ENCODE results near the gene C10orf143.

The C10orf143 gene

GRCh38 chr10:130041451-130042371 lies 68.9 kb downstream of the C10orf143 start:
- no peaks in the 10 kb centered on the region for H3K36me3 ChIP-seq (ENCODE audit: insufficient read depth, low read length)
- no peaks in the 10 kb centered on the region; the same call in 1 of the 2 replicates for H3K27me3 ChIP-seq (ENCODE audit: insufficient read depth, low read length)
- H3K4me1 ChIP-seq (ENCODE audit: insufficient read depth, low read length, severe bottlenecking) = no peaks in the 10 kb centered on the region
- no peak overlapping the region for H3K4me3 ChIP-seq (ENCODE audit: low read depth, low read length, poor library complexity, severe bottlenecking)
- H3K27ac ChIP-seq (ENCODE audit: low read depth, low read length, poor library complexity, severe bottlenecking) = no peak overlapping the region
- H4K20me1 ChIP-seq (ENCODE audit: insufficient read depth, low read length) = no peaks in the 10 kb centered on the region
- H3K9ac ChIP-seq (ENCODE audit: low read length) = no peak overlapping the region
- no peak overlapping the region for H3K4me2 ChIP-seq (ENCODE audit: low read length)
- H3K79me2 ChIP-seq (ENCODE audit: insufficient read depth, low read length) = no peaks in the 10 kb centered on the region
- no peaks in the 10 kb centered on the region for H3K9me3 ChIP-seq (ENCODE audit: low read length)
- no peaks in the 10 kb centered on the region for H3K9me2 ChIP-seq (ENCODE audit: low read depth, low read length)
- H2AFZ ChIP-seq (ENCODE audit: low read length) = no peak overlapping the region
- no peak for TF ChIP-seq EZH2 (IDR thresholded peaks at IDR 0.05; ENCODE audit: borderline replicate concordance, low read length)
- H3F3A ChIP-seq (ENCODE audit: insufficient read depth, low read length) = no peaks in the 10 kb centered on the region

- TF ChIP-seq CTCF (IDR thresholded peaks at IDR 0.05; ENCODE audit: low read length) (no peak), EZH2 (IDR thresholded peaks at IDR 0.05; ENCODE audit: borderline replicate concordance, low read length) (no peak)
- no peak overlapping the region for H3K4me2 ChIP-seq (ENCODE audit: low read length)
Observed at GRCh38 chr10:130040817-130041330, 69.8 kb downstream of the C10orf143 start.

GRCh38 chr10:130040351-130040750 lies 70.3 kb downstream of the C10orf143 start:
- Histone ChIP-seq H3K79me2 (ENCODE audit: insufficient read depth, low read length) (no peaks in the 10 kb centered on the region), H3K9me3 (ENCODE audit: low read length) (no peaks in the 10 kb centered on the region), H4K20me1 (ENCODE audit: insufficient read depth, low read length) (no peaks in the 10 kb centered on the region), H3K27me3 (ENCODE audit: insufficient read depth, low read length) (no peaks in the 10 kb centered on the region; the same call in 1 of the 2 replicates), H2AFZ (ENCODE audit: low read length) (no peak overlapping the region), H3F3A (ENCODE audit: insufficient read depth, low read length) (no peaks in the 10 kb centered on the region), H3K4me1 (ENCODE audit: insufficient read depth, low read length, severe bottlenecking) (no peaks in the 10 kb centered on the region), H3K4me2 (ENCODE audit: low read length) (no peak overlapping the region), H3K36me3 (ENCODE audit: insufficient read depth, low read length) (no peaks in the 10 kb centered on the region), H3K27ac (ENCODE audit: low read depth, low read length, poor library complexity, severe bottlenecking) (no peak overlapping the region), H3K9ac (ENCODE audit: low read length) (no peak overlapping the region), H3K4me3 (ENCODE audit: low read depth, low read length, poor library complexity, severe bottlenecking) (no peak overlapping the region), H3K9me2 (ENCODE audit: low read depth, low read length) (no peaks in the 10 kb centered on the region)
- TF ChIP-seq EZH2 (IDR thresholded peaks at IDR 0.05; ENCODE audit: borderline replicate concordance, low read length) = no peak
- TF ChIP-seq CTCF (IDR thresholded peaks at IDR 0.05; ENCODE audit: low read length) = no peak

More at GRCh38 chr10:130040817-130041330, 69.8 kb downstream of the C10orf143 start:
- Histone ChIP-seq H3K4me1 (ENCODE audit: insufficient read depth, low read length, severe bottlenecking) (no peaks in the 10 kb centered on the region), H3K27ac (ENCODE audit: low read depth, low read length, poor library complexity, severe bottlenecking) (no peak overlapping the region), H4K20me1 (ENCODE audit: insufficient read depth, low read length) (no peaks in the 10 kb centered on the region), H3K9me2 (ENCODE audit: low read depth, low read length) (no peaks in the 10 kb centered on the region), H3F3A (ENCODE audit: insufficient read depth, low read length) (no peaks in the 10 kb centered on the region), H3K79me2 (ENCODE audit: insufficient read depth, low read length) (no peaks in the 10 kb centered on the region), H3K9me3 (ENCODE audit: low read length) (no peaks in the 10 kb centered on the region), H3K36me3 (ENCODE audit: insufficient read depth, low read length) (no peaks in the 10 kb centered on the region), H3K9ac (ENCODE audit: low read length) (no peak overlapping the region), H2AFZ (ENCODE audit: low read length) (no peak overlapping the region), H3K4me3 (ENCODE audit: low read depth, low read length, poor library complexity, severe bottlenecking) (no peak overlapping the region), H3K27me3 (ENCODE audit: insufficient read depth, low read length) (no peaks in the 10 kb centered on the region; the same call in 1 of the 2 replicates)
